Pancreas (tissue), 10 donors: ENCODE results near the gene TRAK1. TPM values are rescaled to one million over a fixed set of nuclear protein-coding genes. Genes with fewer than 3 reads are reported as not detected.

Experiments
- ATAC-seq, 4 donors: fragments of 200-7000 bp; cut with Tn5 transposase; one replicate each; pipeline versions ENCODE4 v1.8.0 to v1.9.1; 2020; ENCODE audit warnings: mild to moderate bottlenecking in 4 of 4, moderate library complexity in 4 of 4
- DNase-seq, 6 donors: peaks; one replicate each; pipeline ENCODE4 v3.0.0-alpha.2; 2020
- FAIRE-seq: peaks from 2 replicates; lab custom pipeline; 2012; peaks lifted over from hg19 to GRCh38; lab: Jason Lieb, UNC
- H3K27ac ChIP-seq, 4 donors: fragments of 200-600 bp; sonication (generic); 1 replicate in 3 of 4; 2 replicates in 1 of 4; pipeline versions ENCODE4 v1.5.0 to v1.8.0; 2020
- H3K27me3 ChIP-seq, 4 donors: fragments of 200-600 bp; one replicate each; pipeline ENCODE4 v1.8.0; 2021
- H3K36me3 ChIP-seq, 3 donors: fragments of 200-600 bp; sonication (generic) in 1 of 3; one replicate each; pipeline versions ENCODE4 v1.5.0 to v1.8.0; 2020 to 2021
- H3K4me1 ChIP-seq, 3 donors: fragments of 200-600 bp; one replicate each; pipeline ENCODE4 v1.8.0; 2021
- H3K4me3 ChIP-seq, 4 donors: fragments of 200-600 bp; sonication (generic) in 2 of 4; one replicate each; pipeline versions ENCODE4 v1.5.0 to v1.8.0; 2020 to 2021
- H3K9me3 ChIP-seq, 4 donors: fragments of 200-600 bp; one replicate each; pipeline ENCODE4 v1.8.0; 2021
- CTCF ChIP-seq, 4 donors: fragments of 200-600 bp; sonication (generic) in 3 of 4; IDR thresholded peaks; one replicate each; pipeline versions ENCODE4 v1.5.0 to v1.8.0; 2021; ENCODE audit warnings: antibody characterized with exemption in 4 of 4
- WGBS, 2 donors: extraction: QIAGEN DNeasy Blood & Tissue Kit; methylation state at CpG; one replicate each; pipeline ENCODE4 v1.1.7; 2013; 5-methylcytosine and 5-hydroxymethylcytosine counted together
- intact Hi-C, 3 donors: fragments of 100-400 bp; cut with DNase I; formaldehyde crosslinking; loops; one replicate each; pipeline versions ENCODE4 v1.11.1 to v1.14.2; 2022
- polyA plus RNA-seq, 2 donors: library from polyadenylated mRNA; stranded (reverse); fragments of 200-250 nt; gene quantifications; one replicate each; pipeline ENCODE4 v1.2.3, GENCODE V29; 2013
- total RNA-seq, 6 donors: library from RNA; stranded (reverse); fragmentation: NEBNext Ultra II Directional in 4 of 6; extraction: Animal tissue kit (Norgen Biotek cat#: 25700) in 4 of 6; gene quantifications; one replicate each; pipeline versions ENCODE4 v1.2.1 to v1.2.4, GENCODE V29; 2021 to 2023
- donor health status: healthy with polysubstance abuse.
- donor health status: DM: no; HTN: no; CAD: no; lungs with moderate emphysema.
- donor health status: DM: no; HTN: no; CAD: no.
- donor health status: control.
- donor health status: control.
- donor health status: Bipolar disorder and iron deficiency.
- donor health status: DM: yes; HTN: yes; CAD: no.
- donor health status: DM: no; HTN: no; CAD: no.
- donor health status: DM: no; HTN: no; CAD: no.
- donor health status: DM: yes; HTN: yes; CAD: no.

TRAK1 gene
- total and polyA plus RNA-seq, 8 donors: 9.3 to 24.3 (median 11.7) TPM

DNA sequence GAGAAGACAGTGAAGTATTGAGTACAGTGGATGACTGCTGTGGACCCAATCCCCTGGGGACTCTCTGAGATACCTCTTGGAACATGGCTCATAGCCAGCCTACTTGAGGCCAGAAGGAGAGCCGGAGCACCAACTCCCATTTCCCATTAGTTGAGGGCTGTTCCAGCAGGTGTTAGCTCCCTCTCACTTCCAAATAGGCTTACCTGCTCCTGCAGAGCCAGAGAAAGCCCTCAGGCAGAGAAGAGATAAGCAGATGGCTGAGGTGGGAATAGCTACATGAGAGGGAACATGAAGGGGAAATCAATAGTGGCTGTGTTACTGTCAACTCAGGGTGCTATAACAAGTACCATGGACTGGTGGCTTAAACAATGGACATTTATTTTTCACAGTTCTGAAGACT, 179.4 kb downstream of the TRAK1 start:
- peaks cover 0 to 6% (median 2%) of the 10 kb centered on the region in 4 donors for H3K27me3 ChIP-seq
- ATAC-seq (no peak), FAIRE-seq (no peak), DNase-seq (no peak)
- intact Hi-C loops: no loop called here
- H3K4me1 ChIP-seq: no peaks in the 10 kb centered on the region
- TF ChIP-seq CTCF (IDR thresholded peaks at IDR 0.05): no peak
- no peaks in the 10 kb centered on the region for H3K9me3 ChIP-seq
- no peak overlapping the region for H3K4me3 ChIP-seq
- 25 to 33% methylated on average over 1 of the region's 1 CpG for WGBS, 2 donors
- no peaks in the 10 kb centered on the region for H3K36me3 ChIP-seq
- no peak overlapping the region for H3K27ac ChIP-seq

DNA sequence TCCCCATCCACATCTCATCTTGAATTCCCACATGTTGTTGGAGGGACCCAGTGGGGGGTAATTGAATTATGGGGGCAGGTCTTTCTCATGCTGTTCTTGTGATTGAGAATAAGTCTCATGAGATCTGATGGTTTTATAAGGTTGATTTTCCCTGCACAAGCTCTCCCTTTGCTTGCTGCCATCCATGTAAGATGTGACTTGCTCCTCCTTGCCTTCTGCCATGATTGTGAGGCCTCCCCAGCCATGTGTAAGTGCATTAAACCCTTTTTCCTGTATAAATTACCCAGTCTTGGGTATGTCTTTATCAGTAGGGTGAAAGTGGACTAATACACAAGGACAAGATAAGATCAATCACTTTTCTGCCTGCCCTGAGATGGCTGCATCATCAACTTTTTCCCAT, 180.6 kb downstream of the TRAK1 start:
- no peaks in the 10 kb centered on the region for H3K9me3 ChIP-seq
- TF ChIP-seq CTCF (IDR thresholded peaks at IDR 0.05): no peak
- DNase-seq: no peak
- H3K27me3 ChIP-seq: no peaks in the 10 kb centered on the region
- no peak for FAIRE-seq
- H3K36me3 ChIP-seq: no peaks in the 10 kb centered on the region
- intact Hi-C loops: no loop called here
- H3K4me3 ChIP-seq: no peak overlapping the region
- no peak for ATAC-seq
- no peak overlapping the region for H3K27ac ChIP-seq
- no peaks in the 10 kb centered on the region for H3K4me1 ChIP-seq

- H3K27me3 ChIP-seq: no peaks in the 10 kb centered on the region
- H3K9me3 ChIP-seq: no peaks in the 10 kb centered on the region
- no peaks in the 10 kb centered on the region for H3K4me1 ChIP-seq
- ATAC-seq: no peak
- FAIRE-seq: no peak
- intact Hi-C loops: no loop called here
- TF ChIP-seq CTCF (IDR thresholded peaks at IDR 0.05): no peak
- H3K27ac ChIP-seq: no peak overlapping the region
- H3K4me3 ChIP-seq: no peak overlapping the region
- H3K36me3 ChIP-seq: no peaks in the 10 kb centered on the region
- WGBS, 2 donors: 28 to 33% methylated on average over 2 of the region's 2 CpGs
- no peak for DNase-seq
These were observed 182.2 kb downstream of the TRAK1 start for GRCh38 chr3:42273361-42273760.

DNA sequence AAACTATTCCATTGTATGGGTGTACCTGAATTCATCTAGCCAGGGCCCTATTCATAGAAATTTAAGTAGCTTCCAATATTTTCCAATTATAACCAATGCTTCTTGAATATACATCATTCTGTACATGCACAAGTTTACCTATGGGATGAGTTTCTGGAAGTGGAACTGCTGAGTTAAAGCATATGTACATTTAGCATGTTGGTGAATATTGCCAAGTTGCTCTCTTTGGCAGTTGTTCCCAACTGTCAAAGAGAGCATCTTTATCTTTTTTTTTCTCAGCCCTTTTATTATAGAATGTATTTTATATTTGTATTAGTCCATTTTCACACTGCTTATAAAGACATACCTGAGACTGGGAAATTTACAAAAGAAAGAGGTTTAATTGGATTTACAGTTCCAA, 183.1 kb downstream of the TRAK1 start:
- no peak for TF ChIP-seq CTCF (IDR thresholded peaks at IDR 0.05)
- no peaks in the 10 kb centered on the region for H3K27me3 ChIP-seq
- intact Hi-C loops: no loop called here
- DNase-seq: no peak
- no peak overlapping the region for H3K4me3 ChIP-seq
- no peaks in the 10 kb centered on the region for H3K9me3 ChIP-seq
- FAIRE-seq: no peak
- no peak overlapping the region for H3K27ac ChIP-seq
- no peaks in the 10 kb centered on the region for H3K36me3 ChIP-seq
- ATAC-seq: no peak
- no peaks in the 10 kb centered on the region for H3K4me1 ChIP-seq

DNA sequence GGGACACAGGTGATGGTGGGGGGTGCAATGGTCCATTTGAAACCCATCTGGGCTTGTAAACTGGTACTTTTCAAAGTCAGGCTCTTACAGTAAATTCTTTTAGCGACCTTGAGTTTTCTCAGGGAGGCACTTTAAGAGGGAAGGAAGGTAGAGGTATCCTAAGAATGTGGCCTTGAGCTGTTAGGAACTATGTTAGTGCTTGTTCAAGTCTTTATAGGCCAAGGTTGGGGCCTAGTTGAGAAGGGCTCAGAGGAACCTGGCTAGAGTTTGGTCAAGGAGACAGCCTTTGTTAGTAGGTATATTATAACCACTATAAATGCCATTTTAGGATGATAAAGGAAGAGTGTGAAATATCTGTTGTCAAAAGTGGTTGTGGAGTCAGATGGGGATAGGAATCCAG, 184.1 kb downstream of the TRAK1 start:
- intact Hi-C loops: no loop called here

More for the DNA sequence above, 184.1 kb downstream of the TRAK1 start:
- FAIRE-seq (no peak), DNase-seq (no peak), ATAC-seq (no peak)
- Histone ChIP-seq H3K27ac (no peak overlapping the region), H3K36me3 (no peaks in the 10 kb centered on the region), H3K9me3 (no peaks in the 10 kb centered on the region), H3K4me3 (no peak overlapping the region), H3K4me1 (no peaks in the 10 kb centered on the region), H3K27me3 (no peaks in the 10 kb centered on the region)
- no peak for TF ChIP-seq CTCF (IDR thresholded peaks at IDR 0.05)
- WGBS, 2 donors: 44 to 60% methylated on average over 1 of the region's 1 CpG

Other genes with a start within 250 kb of the TRAK1 start
- gene ULK4, start 129.3 kb upstream of the TRAK1 start, total RNA-seq: 1 to 10 TPM; 3.1 to 8.6 (median 5.3) TPM
- gene ULK4, start 129.3 kb upstream of the TRAK1 start, polyA plus RNA-seq: 1 to 10 TPM; 2.3 to 2.9 TPM
- gene CCK, start 174.8 kb downstream of the TRAK1 start, total RNA-seq: under 1 TPM in 1 of 6 donors, not detected in 5; 0.22 TPM
- gene CCK, start 174.8 kb downstream of the TRAK1 start, polyA plus RNA-seq: under 1 TPM; 0.23 to 0.38 TPM